Esophagus squamous epithelium (tissue), 4 donors: ENCODE data around the gene RNF157.

ENCODE experiments used
- POLR2A ChIP-seq, 4 donors: fragments of 450-650 bp; IDR thresholded peaks; one replicate each; pipeline ENCODE4 v1.6.1; 2017; ENCODE audit warnings: antibody characterized with exemption in 4 of 4, mild to moderate bottlenecking in 4 of 4, moderate library complexity in 3 of 4
- TF ChIP-seq, protein P1 (sequence below), 6 experiments: fragments of 450-650 bp in 4 of 6; fragments of 200-600 bp in 2 of 6; sonication (generic) in 2 of 6; IDR thresholded peaks; one replicate each; pipeline ENCODE4 v1.5.1; 2016 to 2019; ENCODE audit warnings: antibody characterized with exemption in 6 of 6, mild to moderate bottlenecking in 4 of 6, moderate library complexity in 4 of 6

DNA sequence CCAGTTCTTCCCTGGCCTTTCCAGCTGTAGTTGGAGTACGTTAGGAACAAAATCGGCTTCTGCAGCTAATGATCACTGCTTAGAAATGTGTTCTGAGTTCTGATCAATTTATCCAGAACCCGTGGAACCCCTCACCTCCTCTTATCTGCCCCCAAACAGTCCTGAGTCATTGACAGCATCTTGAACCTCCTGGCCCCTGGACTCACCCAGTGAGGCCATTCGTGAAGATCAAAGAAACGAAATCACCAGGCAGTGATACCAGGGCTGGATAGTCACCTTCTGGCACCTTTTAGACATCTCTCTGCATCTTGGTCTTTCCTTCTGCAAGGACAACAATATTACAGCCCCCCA, 119.7 kb downstream of the RNF157 start:
- TF ChIP-seq, protein P1, sequence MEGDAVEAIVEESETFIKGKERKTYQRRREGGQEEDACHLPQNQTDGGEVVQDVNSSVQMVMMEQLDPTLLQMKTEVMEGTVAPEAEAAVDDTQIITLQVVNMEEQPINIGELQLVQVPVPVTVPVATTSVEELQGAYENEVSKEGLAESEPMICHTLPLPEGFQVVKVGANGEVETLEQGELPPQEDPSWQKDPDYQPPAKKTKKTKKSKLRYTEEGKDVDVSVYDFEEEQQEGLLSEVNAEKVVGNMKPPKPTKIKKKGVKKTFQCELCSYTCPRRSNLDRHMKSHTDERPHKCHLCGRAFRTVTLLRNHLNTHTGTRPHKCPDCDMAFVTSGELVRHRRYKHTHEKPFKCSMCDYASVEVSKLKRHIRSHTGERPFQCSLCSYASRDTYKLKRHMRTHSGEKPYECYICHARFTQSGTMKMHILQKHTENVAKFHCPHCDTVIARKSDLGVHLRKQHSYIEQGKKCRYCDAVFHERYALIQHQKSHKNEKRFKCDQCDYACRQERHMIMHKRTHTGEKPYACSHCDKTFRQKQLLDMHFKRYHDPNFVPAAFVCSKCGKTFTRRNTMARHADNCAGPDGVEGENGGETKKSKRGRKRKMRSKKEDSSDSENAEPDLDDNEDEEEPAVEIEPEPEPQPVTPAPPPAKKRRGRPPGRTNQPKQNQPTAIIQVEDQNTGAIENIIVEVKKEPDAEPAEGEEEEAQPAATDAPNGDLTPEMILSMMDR (IDR thresholded peaks at IDR 0.05), result no peak
- no peak for TF ChIP-seq POLR2A (IDR thresholded peaks at IDR 0.05)
